Endothelial cell of umbilical vein (primary cell): ENCODE results near the gene SORCS2.

ENCODE experiments used
- CTCF ChIP-seq, 2 donors: IDR thresholded peaks; 1 replicate in 1 of 2; 2 replicates in 1 of 2; pipeline ENCODE4 v1.5.1; 2011; ENCODE audit warnings: low read length in 2 of 2, mild to moderate bottlenecking in 2 of 2, moderate library complexity in 2 of 2, control low read depth in 1 of 2, inconsistent platforms in 1 of 2, low read depth in 1 of 2; ENCODE audit not compliant: insufficient read depth in 1 of 2; ENCODE audit errors: extremely low read depth in 1 of 2
- EZH2 ChIP-seq: IDR thresholded peaks from 2 replicates; pipeline ENCODE4 v1.6.1; 2012; ENCODE audit warnings: borderline replicate concordance, low read depth, mild to moderate bottlenecking, moderate library complexity, low read length, inconsistent platforms; ENCODE audit not compliant: severe bottlenecking
- JUN ChIP-seq: IDR thresholded peaks from 2 replicates; pipeline ENCODE4 v1.6.1; 2011; ENCODE audit warnings: borderline replicate concordance, low read depth; ENCODE audit not compliant: insufficient read length, insufficient read depth
- POLR2A ChIP-seq: IDR thresholded peaks from 2 replicates; pipeline ENCODE4 v1.6.1; 2012; ENCODE audit warnings: low read depth, mild to moderate bottlenecking, control low read depth, low read length
- POLR2AphosphoS5 ChIP-seq: IDR thresholded peaks from 2 replicates; pipeline ENCODE4 v1.6.1; 2012; ENCODE audit warnings: low read depth, mild to moderate bottlenecking, control low read depth, low read length, moderate library complexity; ENCODE audit not compliant: insufficient read depth

GRCh38 chr4:7195546-7196287 is 3.4 kb downstream of the SORCS2 start:
- TF ChIP-seq CTCF (IDR thresholded peaks at IDR 0.05; ENCODE audit: extremely low read depth in 1 of 2, insufficient read depth in 1 of 2, low read depth in 1 of 2, low read length in 2 of 2) (no peak), JUN (no peak), EZH2 (no peak), POLR2AphosphoS5 (no peak), POLR2A (no peak)
